Esophagus squamous epithelium (tissue), 4 donors: ENCODE data around the gene PHLPP1.

Source experiments
- POLR2A ChIP-seq, 4 donors: fragments of 450-650 bp; IDR thresholded peaks; one replicate each; pipeline ENCODE4 v1.6.1; 2017; ENCODE audit warnings: antibody characterized with exemption in 4 of 4, mild to moderate bottlenecking in 4 of 4, moderate library complexity in 3 of 4
- TF ChIP-seq, protein P1 (sequence below), 6 experiments: fragments of 450-650 bp in 4 of 6; fragments of 200-600 bp in 2 of 6; sonication (generic) in 2 of 6; IDR thresholded peaks; one replicate each; pipeline ENCODE4 v1.5.1; 2016 to 2019; ENCODE audit warnings: antibody characterized with exemption in 6 of 6, mild to moderate bottlenecking in 4 of 6, moderate library complexity in 4 of 6

GRCh38 chr18:62898359-62898758 is 183.0 kb downstream of the PHLPP1 start:
- TF ChIP-seq, protein P1, sequence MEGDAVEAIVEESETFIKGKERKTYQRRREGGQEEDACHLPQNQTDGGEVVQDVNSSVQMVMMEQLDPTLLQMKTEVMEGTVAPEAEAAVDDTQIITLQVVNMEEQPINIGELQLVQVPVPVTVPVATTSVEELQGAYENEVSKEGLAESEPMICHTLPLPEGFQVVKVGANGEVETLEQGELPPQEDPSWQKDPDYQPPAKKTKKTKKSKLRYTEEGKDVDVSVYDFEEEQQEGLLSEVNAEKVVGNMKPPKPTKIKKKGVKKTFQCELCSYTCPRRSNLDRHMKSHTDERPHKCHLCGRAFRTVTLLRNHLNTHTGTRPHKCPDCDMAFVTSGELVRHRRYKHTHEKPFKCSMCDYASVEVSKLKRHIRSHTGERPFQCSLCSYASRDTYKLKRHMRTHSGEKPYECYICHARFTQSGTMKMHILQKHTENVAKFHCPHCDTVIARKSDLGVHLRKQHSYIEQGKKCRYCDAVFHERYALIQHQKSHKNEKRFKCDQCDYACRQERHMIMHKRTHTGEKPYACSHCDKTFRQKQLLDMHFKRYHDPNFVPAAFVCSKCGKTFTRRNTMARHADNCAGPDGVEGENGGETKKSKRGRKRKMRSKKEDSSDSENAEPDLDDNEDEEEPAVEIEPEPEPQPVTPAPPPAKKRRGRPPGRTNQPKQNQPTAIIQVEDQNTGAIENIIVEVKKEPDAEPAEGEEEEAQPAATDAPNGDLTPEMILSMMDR (IDR thresholded peaks at IDR 0.05), result no peak
- TF ChIP-seq POLR2A (IDR thresholded peaks at IDR 0.05), result no peak
